IMR-90 (cell line): ENCODE results near the gene SPDYC. TPM values are rescaled to one million over a fixed set of nuclear protein-coding genes. Genes with fewer than 3 reads are reported as not detected.
"Not testable (repeated sequence)": the region's sequence is repeated elsewhere in the genome, so short reads cannot be mapped to it uniquely, and the experiment has no call there.

Experiments used
- ATAC-seq: fragments of 200-7000 bp; cut with Tn5 transposase; 2 replicates; pipeline ENCODE4 v1.9.1; 2020; ENCODE audit warnings: low read depth, mild to moderate bottlenecking, moderate library complexity
- BruUV-seq: library from RNA; stranded (reverse); fragments of 400-500 nt; replicated peaks from 2 replicates; lab custom pipeline; 2021; lab: Mats Ljungman, UMichigan
- CTCF ChIA-PET: fragments of 300-600 bp; formaldehyde crosslinking; extraction: SDS; loops from one replicate; lab custom pipeline; 2021; ENCODE audit warnings: antibody characterized with exemption; lab: Yijun Ruan, JAX
- POLR2A ChIA-PET: fragments of 300-600 bp; sonication (Branson Sonifier 250); formaldehyde crosslinking; loops from one replicate; lab custom pipeline; 2022; ENCODE audit warnings: antibody characterized with exemption; ENCODE audit not compliant: unreplicated experiment; lab: Charles Lee
- DNase-seq: peaks from one replicate; pipeline ENCODE4 v3.0.0; 2013
- H2AFZ ChIP-seq: replicated peaks from 2 replicates; pipeline ENCODE3; 2013; ENCODE audit warnings: low read length, mild to moderate bottlenecking; ENCODE audit not compliant: poor library complexity
- H2AK5ac ChIP-seq: 2 replicates; pipeline ENCODE4 v1.6.1; 2013; ENCODE audit warnings: low read depth, low read length, inconsistent platforms
- H2AK9ac ChIP-seq: replicated peaks from 2 replicates; pipeline ENCODE3; 2013; ENCODE audit warnings: mild to moderate bottlenecking, low read depth, low read length, moderate library complexity; ENCODE audit not compliant: poor library complexity
- H2BK120ac ChIP-seq: 2 replicates; pipeline ENCODE4 v1.6.1; 2013; ENCODE audit warnings: low read depth, low read length, inconsistent platforms
- H2BK15ac ChIP-seq: 3 replicates; pipeline ENCODE4 v1.6.1; 2013; ENCODE audit warnings: low read depth, low read length, inconsistent platforms
- H2BK20ac ChIP-seq: 2 replicates; pipeline ENCODE4 v1.6.1; 2013; ENCODE audit warnings: low read depth, mild to moderate bottlenecking, inconsistent platforms, low read length, moderate library complexity
- H2BK5ac ChIP-seq: 2 replicates; pipeline ENCODE4 v1.6.1; 2013; ENCODE audit warnings: mild to moderate bottlenecking, low read depth, low read length, inconsistent platforms; ENCODE audit not compliant: poor library complexity, severe bottlenecking
- H3K14ac ChIP-seq: replicated peaks from 2 replicates; pipeline ENCODE4 v1.6.1; 2013; ENCODE audit warnings: low read depth, low read length, inconsistent platforms
- H3K18ac ChIP-seq: 2 replicates; pipeline ENCODE4 v1.6.1; 2013; ENCODE audit warnings: low read depth, low read length, control low read depth
- H3K23ac ChIP-seq: 2 replicates; pipeline ENCODE4 v1.6.1; 2013; ENCODE audit warnings: low read depth, low read length, inconsistent platforms
- H3K27ac ChIP-seq: 2 replicates; pipeline ENCODE4 v1.5.1; 2013; ENCODE audit warnings: mild to moderate bottlenecking, control low read depth, low read length; ENCODE audit not compliant: insufficient read depth
- H3K27me3 ChIP-seq: 2 replicates; pipeline ENCODE4 v1.6.1; 2013; ENCODE audit warnings: low read length; ENCODE audit not compliant: control insufficient read depth, insufficient read depth
- H3K36me3 ChIP-seq: 2 replicates; pipeline ENCODE4 v1.6.1; 2013; ENCODE audit warnings: low read length, mixed read lengths; ENCODE audit not compliant: control insufficient read depth, insufficient read depth
- H3K4ac ChIP-seq: 2 replicates; pipeline ENCODE4 v1.6.1; 2013; ENCODE audit warnings: low read depth, low read length, inconsistent platforms
- H3K4me1 ChIP-seq: 2 replicates; pipeline ENCODE4 v1.6.1; 2013; ENCODE audit warnings: low read length, mixed read lengths; ENCODE audit not compliant: control insufficient read depth, insufficient read depth
- H3K4me2 ChIP-seq: 2 replicates; pipeline ENCODE4 v1.6.1; 2013; ENCODE audit warnings: low read depth, mild to moderate bottlenecking, control low read depth, low read length, moderate library complexity
- H3K4me3 ChIP-seq: 2 replicates; pipeline ENCODE4 v1.5.1; 2013; ENCODE audit warnings: low read depth, mild to moderate bottlenecking, control low read depth, low read length, moderate library complexity; ENCODE audit not compliant: insufficient read depth
- H3K56ac ChIP-seq: 2 replicates; pipeline ENCODE4 v1.6.1; 2013; ENCODE audit warnings: low read length, inconsistent platforms; ENCODE audit not compliant: insufficient read depth; ENCODE audit errors: extremely low read depth
- H3K79me1 ChIP-seq, 2 experiments: 2 replicates each; pipeline ENCODE4 v1.6.1; 2013; ENCODE audit warnings: low read length in 2 of 2, inconsistent platforms in 1 of 2, low read depth in 1 of 2
- H3K9ac ChIP-seq: 2 replicates; pipeline ENCODE4 v1.6.1; 2013; ENCODE audit warnings: low read depth, low read length, control low read depth
- H3K9me1 ChIP-seq: 2 replicates; pipeline ENCODE4 v1.6.1; 2013; ENCODE audit warnings: low read length, inconsistent platforms; ENCODE audit not compliant: insufficient read depth
- H3K9me3 ChIP-seq: 2 replicates; pipeline ENCODE4 v1.6.1; 2013; ENCODE audit warnings: low read length; ENCODE audit not compliant: control insufficient read depth, insufficient read depth
- H4K20me1 ChIP-seq: 2 replicates; pipeline ENCODE4 v1.6.1; 2013; ENCODE audit warnings: low read length, inconsistent platforms; ENCODE audit not compliant: insufficient read depth
- H4K5ac ChIP-seq: 2 replicates; pipeline ENCODE4 v1.6.1; 2013; ENCODE audit warnings: mild to moderate bottlenecking, low read depth, low read length, control low read depth
- H4K8ac ChIP-seq, 2 experiments: 2 replicates each; pipeline ENCODE4 v1.6.1; 2013; ENCODE audit warnings: low read depth in 2 of 2, low read length in 2 of 2, control low read depth in 1 of 2, inconsistent platforms in 1 of 2
- H4K91ac ChIP-seq: 2 replicates; pipeline ENCODE4 v1.6.1; 2013; ENCODE audit warnings: low read depth, low read length, inconsistent platforms; ENCODE audit not compliant: insufficient read depth
- WGBS, 2 experiments: methylation state at CpG; one replicate each; pipeline versions ENCODE4 v1.1.5 to v1.1.7; 2013; ENCODE audit warnings: missing lambda C conversion rate in 2 of 2; ENCODE audit not compliant: insufficient read length in 1 of 2; ENCODE audit errors: extremely low coverage in 2 of 2; 5-methylcytosine and 5-hydroxymethylcytosine counted together
- dilution Hi-C: fragments of 300-500 bp; cut with HindIII; formaldehyde crosslinking; loops from one replicate; pipeline ENCODE4 v1.14.3; 2018; ENCODE audit warnings: low sequenced_read_pairs; ENCODE audit not compliant: unreplicated experiment
- in situ Hi-C: fragments of 300-500 bp; cut with MboI; formaldehyde crosslinking; loops from 3 replicates; pipeline ENCODE4 v1.14.3; 2019; ENCODE audit warnings: low sequenced_read_pairs, inconsistent platforms, mixed read lengths
- intact Hi-C: fragments of 100-400 bp; cut with micrococcal nuclease; formaldehyde crosslinking; loops from 2 replicates; pipeline ENCODE4 v1.10.0; 2022
- polyA plus RNA-seq, 3 experiments: library from polyadenylated mRNA; depleted of rRNA; stranded (reverse); fragments of >200 nt; gene quantifications; 2 replicates each; pipeline ENCODE4 v1.2.3, GENCODE V29; 2012; ENCODE audit warnings: low replicate concordance in 1 of 3
- total RNA-seq: library from RNA; depleted of rRNA; stranded (reverse); fragments of >200 nt; gene quantifications from 2 replicates; pipeline ENCODE4 v1.2.3, GENCODE V29; 2012

The SPDYC gene
- total and polyA plus RNA-seq, 2 of the 4 experiments (the other 2 are of a cell fraction): not detected

- H2BK15ac ChIP-seq, H3K4me1 ChIP-seq, H4K20me1 ChIP-seq, H3K4ac ChIP-seq, BruUV-seq, H3K9me1 ChIP-seq, H3K18ac ChIP-seq, H2AK5ac ChIP-seq, H2AK9ac ChIP-seq, H4K91ac ChIP-seq, CTCF ChIA-PET, H4K5ac ChIP-seq, H3K14ac ChIP-seq, H3K4me3 ChIP-seq, H3K36me3 ChIP-seq, H4K8ac ChIP-seq, H2BK5ac ChIP-seq, H2BK120ac ChIP-seq, H2BK20ac ChIP-seq, ATAC-seq, H3K27ac ChIP-seq, H3K4me2 ChIP-seq, intact Hi-C loops, H2AFZ ChIP-seq, in situ Hi-C loops, H3K9ac ChIP-seq, H3K9me3 ChIP-seq, POLR2A ChIA-PET, H3K56ac ChIP-seq, dilution Hi-C loops, H3K27me3 ChIP-seq, H3K23ac ChIP-seq: not testable (repeated sequence)
- WGBS, 2 experiments: no CpG with 5 or more reads among the region's 2 CpGs
- peaks cover 8 to 10% of the 10 kb centered on the region in 2 experiments; a peak in 2 of 4 replicates for H3K79me1 ChIP-seq
- peak; percentile 17 for DNase-seq
Observed at GRCh38 chr11:65174571-65175010, 4.6 kb downstream of the SPDYC start.
